Type B pancreatic cell (in vitro differentiated cells): Measurements from ENCODE around the gene PACSIN2. TPM values are rescaled to one million over a fixed set of nuclear protein-coding genes. Genes with fewer than 3 reads are reported as not detected.
A peak's percentile ranks its signal among the peaks of the same experiment; 100 is the strongest.

Experiments
- DNase-seq: peaks from one replicate; pipeline ENCODE4 v3.0.0; 2021; ENCODE audit warnings: mixed read lengths; ENCODE audit not compliant: unreplicated experiment; ENCODE audit errors: extremely low spot score
- H3K27ac Mint-ChIP-seq: 2 replicates; pipeline ENCODE4 v1.8.0; 2021; ENCODE audit warnings: mild to moderate bottlenecking, mixed read lengths
- H3K27me3 Mint-ChIP-seq: 2 replicates; pipeline ENCODE4 v1.8.0; 2021; ENCODE audit warnings: mixed read lengths
- H3K36me3 Mint-ChIP-seq: 2 replicates; pipeline ENCODE4 v1.8.0; 2021; ENCODE audit warnings: mixed read lengths
- H3K4me1 Mint-ChIP-seq: one replicate; pipeline ENCODE4 v1.8.0; 2021; ENCODE audit warnings: mixed read lengths; ENCODE audit not compliant: unreplicated experiment
- H3K4me3 Mint-ChIP-seq: 2 replicates; pipeline ENCODE4 v1.8.0; 2021; ENCODE audit warnings: mild to moderate bottlenecking, mixed read lengths
- H3K9me3 Mint-ChIP-seq: 2 replicates; pipeline ENCODE4 v1.8.0; 2021; ENCODE audit warnings: mixed read lengths
- CTCF ChIP-seq: fragments of 200-600 bp; sonication (generic); conservative IDR thresholded peaks from 2 replicates; pipeline ENCODE4 v1.5.0; 2021; ENCODE audit warnings: antibody characterized with exemption, mild to moderate bottlenecking
- total RNA-seq: library from RNA; stranded (reverse); gene quantifications from 2 replicates; pipeline ENCODE4 v1.2.1, GENCODE V29; 2021; ENCODE audit warnings: low replicate concordance

Gene PACSIN2
- total RNA-seq, 1 donor from 2014 or later, result 53.4 TPM

GRCh38 chr22:43006016-43006505 lies 8.9 kb downstream of the PACSIN2 start:
- H3K36me3 Mint-ChIP-seq, result peaks cover 9% of the 10 kb centered on the region

GRCh38 chr22:43005106-43005505 lies 9.8 kb downstream of the PACSIN2 start:
- DNase-seq, result no peak
- H3K4me1 Mint-ChIP-seq, result peaks cover 70% of the 10 kb centered on the region
- H3K9me3 Mint-ChIP-seq, result peaks cover 4% of the 10 kb centered on the region
- H3K27ac Mint-ChIP-seq, result peak overlapping the region; percentile 1
- H3K36me3 Mint-ChIP-seq, result peaks cover 9% of the 10 kb centered on the region
- H3K27me3 Mint-ChIP-seq, result no peaks in the 10 kb centered on the region
- H3K4me3 Mint-ChIP-seq, result no peak overlapping the region
- TF ChIP-seq CTCF, result no peak

More at GRCh38 chr22:43006016-43006505, 8.9 kb downstream of the PACSIN2 start:
- TF ChIP-seq CTCF, result no peak
- DNase-seq, result no peak
- no peaks in the 10 kb centered on the region for H3K27me3 Mint-ChIP-seq
- peaks cover 70% of the 10 kb centered on the region for H3K4me1 Mint-ChIP-seq
- H3K9me3 Mint-ChIP-seq, result peaks cover 4% of the 10 kb centered on the region
- H3K27ac Mint-ChIP-seq, result no peak overlapping the region
- H3K4me3 Mint-ChIP-seq, result no peak overlapping the region

GRCh38 chr22:43004362-43005035 lies 10.4 kb downstream of the PACSIN2 start:
- Mint-ChIP-seq H3K27me3 (no peaks in the 10 kb centered on the region), H3K27ac (peak overlapping the region; percentile 71), H3K4me3 (no peak overlapping the region), H3K36me3 (peaks cover 9% of the 10 kb centered on the region), H3K9me3 (peaks cover 4% of the 10 kb centered on the region), H3K4me1 (peaks cover 70% of the 10 kb centered on the region)
- DNase-seq, result no peak
- TF ChIP-seq CTCF, result no peak

- no peaks in the 10 kb centered on the region for H3K27me3 Mint-ChIP-seq
- H3K9me3 Mint-ChIP-seq, result peaks cover 4% of the 10 kb centered on the region
- no peak for DNase-seq
- peaks cover 65% of the 10 kb centered on the region for H3K4me1 Mint-ChIP-seq
- no peak overlapping the region for H3K4me3 Mint-ChIP-seq
- H3K27ac Mint-ChIP-seq, result peak overlapping the region; percentile 66
- no peak for TF ChIP-seq CTCF
- H3K36me3 Mint-ChIP-seq, result peaks cover 21% of the 10 kb centered on the region
Measured at GRCh38 chr22:43002202-43002586, 12.8 kb downstream of the PACSIN2 start.

- H3K27me3 Mint-ChIP-seq, result no peaks in the 10 kb centered on the region
- H3K9me3 Mint-ChIP-seq, result peaks cover 4% of the 10 kb centered on the region
- H3K4me1 Mint-ChIP-seq, result peaks cover 60% of the 10 kb centered on the region
- DNase-seq, result no peak
- peak overlapping the region; percentile 66 for H3K27ac Mint-ChIP-seq
- H3K36me3 Mint-ChIP-seq, result peaks cover 21% of the 10 kb centered on the region
- TF ChIP-seq CTCF, result no peak
- no peak overlapping the region for H3K4me3 Mint-ChIP-seq
Measured at GRCh38 chr22:43001271-43002201, 13.4 kb downstream of the PACSIN2 start.
